HG03558 (cell line): ENCODE measurements around the gene RALGAPA2.

Experiments used
- ATAC-seq: cut with Tn5 transposase; IDR thresholded peaks from one replicate; pipeline ENCODE4 v1.9.1; 2021; ENCODE audit warnings: moderate number of reproducible peaks; ENCODE audit not compliant: unreplicated experiment; ENCODE audit errors: extremely low read depth

The RALGAPA2 gene

DNA sequence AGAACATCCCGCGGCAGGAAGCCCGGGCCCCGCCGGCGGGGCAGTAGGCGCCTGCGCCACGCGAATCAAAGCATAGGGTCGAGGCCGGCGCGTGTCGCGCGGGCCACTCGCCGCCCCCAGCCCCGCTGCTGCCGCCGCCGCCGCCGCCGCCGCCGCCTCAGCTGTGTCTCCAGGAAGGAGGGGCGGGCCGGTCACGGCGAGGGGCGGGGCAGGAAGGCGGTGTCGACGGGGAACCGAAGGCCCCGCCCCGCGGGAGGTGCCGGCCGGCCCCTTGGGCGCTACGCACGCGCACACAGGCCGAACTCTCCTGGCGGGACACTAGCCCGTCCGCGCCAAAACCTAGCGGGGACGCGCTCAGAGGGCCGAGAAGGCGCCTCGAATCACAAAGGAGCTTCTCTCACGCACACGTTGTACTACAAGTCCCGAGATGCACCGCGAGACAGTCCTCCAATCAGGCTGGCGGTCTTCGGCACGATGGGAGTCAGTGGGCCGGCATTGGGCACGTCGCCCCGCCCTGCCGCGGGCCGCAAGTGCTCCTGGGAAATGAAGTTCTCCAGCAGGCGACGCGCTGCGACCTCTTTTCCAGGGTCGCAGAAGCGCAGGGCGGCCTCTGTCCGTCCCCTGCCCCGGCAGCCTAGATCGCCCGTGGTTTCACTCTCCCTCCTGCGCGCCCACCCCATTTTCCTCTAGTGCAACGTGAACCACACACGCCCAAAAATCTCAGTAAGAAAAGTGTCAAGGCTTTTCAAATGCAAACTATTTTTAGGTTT, at the start of gene RALGAPA2:
RALGAPA2 (minus strand) TSS at position 171 of the 770 bp plus-strand sequence; CDS start at position 7, 164 bp downstream.
- peak; percentile 90 for ATAC-seq

DNA sequence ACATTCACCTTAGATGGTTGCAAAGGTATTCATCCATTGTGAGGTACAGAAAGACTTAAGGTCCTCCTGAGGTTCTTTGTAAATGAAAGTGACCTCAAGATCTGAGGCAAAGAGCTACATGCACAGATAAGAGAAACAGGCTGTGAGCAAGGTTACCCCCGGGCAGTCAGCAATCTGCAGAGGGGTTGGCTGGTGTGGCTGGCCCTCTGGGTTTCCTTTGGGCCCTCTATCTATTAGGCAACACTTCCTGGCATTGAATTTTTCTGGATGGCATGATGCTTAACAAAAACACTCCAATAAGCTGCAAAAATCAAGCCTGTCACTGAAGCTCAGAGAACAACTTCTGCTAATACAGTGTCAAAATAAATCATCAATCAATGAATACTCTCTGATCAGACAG, 48.9 kb upstream of the RALGAPA2 start:
- ATAC-seq = no peak

DNA sequence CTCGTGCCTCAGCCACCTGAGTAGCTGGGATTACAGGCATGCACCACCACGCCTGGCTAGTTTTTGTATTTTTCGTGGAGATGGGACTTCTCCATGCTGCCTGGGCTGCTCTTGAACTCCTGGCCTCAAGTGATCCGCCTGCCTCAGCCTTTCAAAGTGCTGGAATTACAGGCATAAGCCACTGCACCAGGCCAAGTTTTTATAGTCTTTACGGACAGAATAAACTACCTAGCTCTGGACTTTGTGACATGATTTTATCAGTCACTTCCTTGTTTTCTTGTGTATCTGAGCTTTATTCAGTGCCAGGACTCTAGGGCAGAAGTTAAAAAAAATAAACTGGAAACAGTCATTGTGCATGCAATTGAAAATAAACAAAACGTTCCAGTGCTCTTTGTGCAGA, 46.7 kb upstream of the RALGAPA2 start:
- ATAC-seq = no peak

GRCh38 chr20:20755674-20756319, 43.4 kb upstream of the RALGAPA2 start:
- ATAC-seq = no peak

DNA sequence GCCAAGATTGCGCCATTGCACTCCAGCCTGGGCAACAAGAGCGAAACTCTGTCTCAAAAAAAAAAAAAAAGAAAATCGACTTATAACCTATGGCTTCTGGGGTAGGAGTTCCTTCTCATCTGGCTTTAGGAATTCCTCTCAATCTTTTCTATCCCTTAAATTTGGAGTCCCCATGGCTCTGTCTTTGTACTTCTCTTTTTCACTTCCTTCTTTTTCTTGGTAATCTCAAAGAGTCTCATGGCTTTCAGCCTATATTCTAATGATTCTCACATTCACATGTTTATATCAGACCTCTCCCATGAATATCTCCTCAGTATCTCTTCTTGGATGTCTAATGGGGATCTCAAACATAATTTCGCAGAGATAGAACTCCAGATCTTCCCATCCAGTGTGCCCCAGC, 42.8 kb upstream of the RALGAPA2 start:
- ATAC-seq = no peak

GRCh38 chr20:20754714-20755113, 42.3 kb upstream of the RALGAPA2 start:
- ATAC-seq = no peak

DNA sequence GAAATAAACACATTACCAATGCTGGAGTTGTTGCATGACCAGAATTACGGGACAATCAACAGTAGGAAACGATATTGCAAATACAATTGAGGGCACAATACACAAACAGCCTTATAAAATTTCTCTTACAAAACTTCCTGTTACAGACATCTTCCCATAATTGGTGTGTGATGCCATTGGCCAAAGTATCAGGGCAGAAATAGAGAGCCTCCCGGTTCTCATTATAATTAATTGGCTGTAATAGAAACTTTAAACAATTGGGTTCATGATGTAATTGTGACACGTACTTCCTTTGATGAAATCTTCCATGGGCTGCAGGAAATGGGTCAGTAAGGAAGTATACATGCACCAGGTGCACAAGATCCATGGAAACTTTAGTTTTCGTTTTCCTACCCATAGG, 40.3 kb upstream of the RALGAPA2 start:
- no peak for ATAC-seq

- ATAC-seq = no peak
Measured at GRCh38 chr20:20747298-20747697, 34.9 kb upstream of the RALGAPA2 start.

- ATAC-seq = no peak
Measured at GRCh38 chr20:20744170-20744725, 31.8 kb upstream of the RALGAPA2 start.

DNA sequence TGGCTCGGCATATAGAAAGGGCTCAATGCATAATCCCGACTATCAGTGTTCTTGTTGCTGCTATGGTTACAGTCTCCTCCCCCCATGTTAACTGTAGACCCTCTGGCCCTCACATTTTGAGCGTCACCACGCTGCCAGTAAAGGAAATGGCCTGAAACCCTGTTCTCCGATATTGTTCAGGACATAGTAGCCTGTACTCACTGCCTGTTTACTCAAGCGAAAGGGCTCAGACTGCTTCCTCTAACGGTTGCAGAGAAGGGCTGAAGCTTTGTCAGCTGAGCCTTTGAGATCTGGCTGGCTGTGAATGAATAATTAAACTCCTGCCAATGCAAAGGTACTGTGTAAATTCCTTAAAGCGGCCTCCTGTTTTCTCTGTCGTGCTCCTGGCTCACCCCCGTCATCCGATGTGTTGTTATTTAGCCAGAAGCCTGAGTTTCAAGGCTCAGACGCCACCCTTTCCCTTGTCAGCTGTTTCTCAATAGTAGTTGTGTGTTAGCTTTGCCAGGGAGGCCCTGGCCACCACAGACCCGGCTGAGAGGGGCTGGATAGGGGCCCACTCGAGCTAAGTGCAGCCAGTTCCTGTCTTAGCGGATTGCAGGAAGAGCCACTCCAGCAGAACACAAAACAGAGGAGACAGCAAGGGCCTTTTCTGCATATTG, 31.2 kb upstream of the RALGAPA2 start:
- ATAC-seq = no peak

DNA sequence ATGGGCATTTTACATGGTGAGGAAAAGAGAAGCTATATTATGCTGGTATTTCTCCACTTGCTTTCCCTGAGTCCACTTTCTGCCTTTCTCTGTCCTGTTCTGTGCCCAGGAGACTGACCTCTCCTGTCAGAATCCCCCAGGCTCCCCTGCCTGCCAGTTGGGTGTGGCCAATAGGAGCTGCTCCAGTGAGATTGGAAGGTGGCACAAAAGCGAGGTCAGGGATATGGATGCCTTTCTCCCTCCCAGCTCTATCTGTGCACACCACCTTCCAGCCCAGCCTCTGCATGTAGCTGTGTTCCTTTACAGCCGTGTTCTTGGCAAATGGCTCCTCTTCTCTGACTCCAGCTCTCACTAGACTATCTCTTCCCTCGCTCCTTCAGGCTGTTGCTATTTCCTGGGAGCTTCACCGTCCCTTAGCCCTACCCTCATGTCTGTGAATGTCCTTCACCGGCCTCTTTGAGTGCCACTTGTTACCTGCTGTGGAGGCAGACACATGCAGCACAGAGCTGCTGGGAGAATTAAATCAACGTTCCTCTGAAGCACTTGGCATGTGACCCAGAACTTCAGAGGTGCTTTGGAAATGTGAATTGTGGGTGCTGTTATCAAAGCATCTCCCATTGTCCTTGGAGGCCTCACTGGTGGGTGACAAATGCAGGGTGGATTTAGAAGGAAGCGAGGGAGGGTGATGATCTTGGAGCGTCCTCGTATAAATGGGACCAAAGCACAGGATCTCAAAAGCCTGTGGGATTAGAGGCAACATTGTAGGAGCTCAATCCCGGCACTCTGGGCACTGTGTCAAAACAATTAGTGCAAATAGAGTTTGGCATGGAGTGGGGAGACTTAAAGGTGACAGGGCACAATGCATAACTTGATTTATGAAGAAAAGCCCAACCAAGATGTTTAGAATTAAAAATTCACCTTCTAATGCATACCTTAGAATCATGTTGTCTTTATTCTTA, 28.9 kb upstream of the RALGAPA2 start:
- ATAC-seq = no peak

DNA sequence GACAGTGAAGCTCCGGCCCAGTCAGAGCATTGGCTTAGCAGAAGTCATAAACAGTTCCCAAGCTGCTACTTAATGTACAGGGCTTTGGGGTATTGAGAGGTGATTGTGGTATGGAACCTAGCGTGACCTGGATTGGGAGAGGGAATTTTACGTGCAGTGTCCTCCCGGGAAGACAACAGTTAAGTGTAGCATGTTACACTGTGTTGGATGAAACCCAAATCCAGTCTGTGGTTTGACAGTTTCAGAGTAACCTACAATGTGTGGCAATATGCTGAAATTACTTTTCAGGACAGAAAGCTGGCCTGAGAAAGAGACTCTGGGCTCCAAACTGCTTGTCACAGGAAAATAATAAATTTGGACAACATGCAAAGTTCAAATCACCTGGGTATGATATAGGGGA, 28.1 kb upstream of the RALGAPA2 start:
- ATAC-seq = no peak

- ATAC-seq = no peak
Measured at GRCh38 chr20:20737158-20737557, 24.7 kb upstream of the RALGAPA2 start.

- no peak for ATAC-seq
Measured at GRCh38 chr20:20736303-20736702, 23.9 kb upstream of the RALGAPA2 start.

DNA sequence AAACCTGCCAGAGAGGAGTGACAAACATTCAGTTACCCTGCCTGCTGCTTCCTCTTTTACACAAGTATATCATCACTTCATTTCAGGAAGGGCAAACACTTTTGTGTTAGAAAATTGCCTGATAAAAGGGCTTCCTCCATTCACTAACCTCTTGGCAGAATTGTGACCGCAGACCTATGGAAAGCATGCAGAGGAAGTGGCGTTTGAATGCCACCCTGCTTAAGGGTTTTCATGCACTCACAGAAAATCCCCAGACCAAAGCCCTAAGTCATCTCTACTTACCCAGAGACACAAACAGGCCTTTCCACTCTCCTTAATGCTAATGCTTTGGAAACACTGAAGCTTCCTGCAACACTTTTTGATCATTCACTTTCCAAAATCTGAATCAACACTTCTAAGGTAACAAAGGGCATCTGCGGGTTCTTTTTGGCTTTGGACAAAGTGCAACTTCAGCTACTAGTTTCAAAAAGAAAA, 22.1 kb upstream of the RALGAPA2 start:
- no peak for ATAC-seq

DNA sequence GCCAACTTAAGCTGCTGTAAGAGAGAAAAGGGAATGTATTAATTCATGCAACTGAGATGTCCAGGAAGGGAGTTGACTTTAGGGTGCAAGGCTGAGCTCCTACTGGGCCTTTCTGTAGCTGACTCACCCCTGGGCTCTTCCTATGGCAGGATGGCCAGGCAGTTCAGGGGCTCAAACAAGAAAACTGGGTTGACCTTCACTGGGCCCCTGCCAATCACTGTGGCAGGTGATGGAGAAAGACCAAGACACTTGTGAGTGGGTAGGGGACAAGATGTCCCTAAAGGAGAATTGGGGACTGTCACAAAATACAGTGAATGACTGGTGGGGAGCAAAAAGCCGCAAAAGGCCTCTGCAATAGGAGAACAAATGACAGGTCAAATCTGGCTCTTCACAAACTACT, 21.5 kb upstream of the RALGAPA2 start:
- ATAC-seq = no peak

- no peak for ATAC-seq
Measured at GRCh38 chr20:20732641-20733040, 20.2 kb upstream of the RALGAPA2 start.

DNA sequence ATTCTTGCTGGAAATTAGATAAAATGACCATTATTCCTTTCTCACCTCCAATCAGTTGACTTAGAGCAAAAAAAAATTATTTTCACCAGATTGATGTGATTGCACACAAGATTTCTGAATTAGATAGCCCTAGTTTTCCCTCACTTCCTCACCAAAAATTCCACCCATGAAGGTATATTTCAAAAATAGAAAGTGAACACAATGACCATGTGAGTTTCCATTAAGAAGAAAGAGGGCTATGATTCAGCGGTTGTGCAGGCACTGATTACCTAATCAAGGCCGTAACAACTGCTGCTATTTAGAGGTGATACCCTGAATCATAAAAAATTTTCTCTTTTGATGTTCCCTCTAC, 19.5 kb upstream of the RALGAPA2 start:
- ATAC-seq = no peak

GRCh38 chr20:20731000-20731944, 18.8 kb upstream of the RALGAPA2 start:
- ATAC-seq = no peak
